OCI-LY1 (cell line): ENCODE data around the gene SGCB.

Experiments
- H2AFZ ChIP-seq: fragments of 200-600 bp; sonication (generic), shearing (Covaris generic); 2 replicates; pipeline ENCODE4 v1.6.0; 2014; ENCODE audit warnings: antibody characterized with exemption, mild to moderate bottlenecking, low read length
- H3F3A ChIP-seq: fragments of 200-600 bp; sonication (generic), shearing (Covaris generic); 2 replicates; pipeline ENCODE4 v1.6.0; 2014; ENCODE audit warnings: mild to moderate bottlenecking, antibody characterized with exemption, low read length, moderate library complexity; ENCODE audit not compliant: insufficient read depth
- H3K27ac ChIP-seq: fragments of 200-600 bp; sonication (generic); 2 replicates; pipeline ENCODE4 v1.5.1; 2014; ENCODE audit warnings: low read length, mixed run types, mild to moderate bottlenecking, low read depth; ENCODE audit not compliant: poor library complexity, severe bottlenecking
- H3K27me3 ChIP-seq: fragments of 200-600 bp; sonication (generic); 2 replicates; pipeline ENCODE4 v1.6.0; 2014; ENCODE audit warnings: antibody characterized with exemption, mild to moderate bottlenecking, low read length, moderate library complexity; ENCODE audit not compliant: insufficient read depth
- H3K36me3 ChIP-seq: fragments of 200-600 bp; sonication (generic); 2 replicates; pipeline ENCODE4 v1.6.1; 2014; ENCODE audit warnings: mild to moderate bottlenecking, antibody characterized with exemption, low read length, moderate library complexity, mixed read lengths; ENCODE audit not compliant: insufficient read depth
- H3K4me1 ChIP-seq: fragments of 200-600 bp; sonication (generic); 2 replicates; pipeline ENCODE4 v1.5.1; 2014; ENCODE audit warnings: mild to moderate bottlenecking, low read length, moderate library complexity; ENCODE audit not compliant: insufficient read depth, severe bottlenecking
- H3K4me2 ChIP-seq: fragments of 200-600 bp; sonication (generic), shearing (Covaris generic); 2 replicates; pipeline ENCODE4 v1.6.1; 2014; ENCODE audit warnings: low read length
- H3K4me3 ChIP-seq: fragments of 200-600 bp; sonication (generic); 2 replicates; pipeline ENCODE4 v1.5.1; 2014; ENCODE audit warnings: low read length, low read depth, mild to moderate bottlenecking, mixed read lengths; ENCODE audit not compliant: poor library complexity, severe bottlenecking
- H3K79me2 ChIP-seq: fragments of 200-600 bp; shearing (Covaris generic); 2 replicates; pipeline ENCODE4 v1.6.1; 2016; ENCODE audit warnings: mixed run types, low read length, mixed read lengths; ENCODE audit not compliant: insufficient read depth
- H3K9ac ChIP-seq: fragments of 200-600 bp; sonication (generic), shearing (Covaris generic); 2 replicates; pipeline ENCODE4 v1.6.1; 2014; ENCODE audit warnings: mild to moderate bottlenecking, low read length, mixed read lengths
- H3K9me2 ChIP-seq: fragments of 200-600 bp; sonication (generic), shearing (Covaris generic); 2 replicates; pipeline ENCODE4 v1.6.1; 2014; ENCODE audit warnings: low read depth, mild to moderate bottlenecking, low read length, mixed read lengths
- H3K9me3 ChIP-seq: fragments of 200-600 bp; shearing (Covaris generic); 2 replicates; pipeline ENCODE4 v1.6.1; 2014; ENCODE audit warnings: low read length, mixed read lengths
- H4K20me1 ChIP-seq: fragments of 200-600 bp; sonication (generic), shearing (Covaris generic); 2 replicates; pipeline ENCODE4 v1.6.0; 2016; ENCODE audit warnings: mild to moderate bottlenecking, low read length; ENCODE audit not compliant: insufficient read depth
- EZH2 ChIP-seq: fragments of 200-600 bp; sonication (generic), shearing (Covaris generic); IDR thresholded peaks from 2 replicates; pipeline ENCODE4 v1.8.0; 2017; ENCODE audit warnings: borderline replicate concordance, mixed run types, mild to moderate bottlenecking, antibody characterized with exemption, low read length, moderate library complexity, mixed read lengths
- TF ChIP-seq, protein P1 (sequence below): fragments of 200-600 bp; sonication (generic), shearing (Covaris generic); IDR thresholded peaks from 2 replicates; pipeline ENCODE4 v1.5.1; 2017; ENCODE audit warnings: mild to moderate bottlenecking, antibody characterized with exemption, low read length, moderate library complexity, mixed read lengths

SGCB gene

DNA sequence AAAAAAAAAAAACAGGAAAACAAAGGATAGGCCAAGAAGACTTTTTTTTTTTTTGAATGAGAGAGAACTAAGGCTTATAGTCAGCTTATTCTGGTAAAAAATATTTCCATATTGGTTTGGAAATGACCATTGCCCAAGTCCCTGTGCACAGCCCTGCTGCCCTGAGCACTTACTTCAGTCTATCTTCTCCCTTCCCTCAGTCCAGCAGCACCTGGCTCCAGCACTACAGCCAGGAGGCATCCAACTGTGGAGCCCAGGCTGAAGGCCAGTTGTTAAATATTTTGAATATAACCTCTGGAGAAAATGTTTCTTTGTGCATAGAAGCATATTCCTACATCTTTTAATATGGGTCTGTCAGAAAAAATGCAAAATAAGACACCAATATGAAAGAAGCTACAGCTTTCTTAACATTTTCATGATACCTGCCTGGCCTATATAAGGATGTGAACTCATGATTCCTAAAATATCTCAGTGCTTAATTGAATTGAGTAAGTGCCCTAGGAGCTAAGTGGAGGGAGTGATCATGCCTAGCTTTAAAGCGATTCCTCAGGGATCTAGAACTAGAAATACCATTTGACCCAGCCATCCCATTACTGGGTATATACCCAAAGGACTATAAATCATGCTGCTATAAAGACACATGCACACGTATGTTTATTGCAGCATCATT, 32.4 kb downstream of the SGCB start:
- H3K27me3 ChIP-seq, result no peaks in the 10 kb centered on the region
- TF ChIP-seq, protein P1, sequence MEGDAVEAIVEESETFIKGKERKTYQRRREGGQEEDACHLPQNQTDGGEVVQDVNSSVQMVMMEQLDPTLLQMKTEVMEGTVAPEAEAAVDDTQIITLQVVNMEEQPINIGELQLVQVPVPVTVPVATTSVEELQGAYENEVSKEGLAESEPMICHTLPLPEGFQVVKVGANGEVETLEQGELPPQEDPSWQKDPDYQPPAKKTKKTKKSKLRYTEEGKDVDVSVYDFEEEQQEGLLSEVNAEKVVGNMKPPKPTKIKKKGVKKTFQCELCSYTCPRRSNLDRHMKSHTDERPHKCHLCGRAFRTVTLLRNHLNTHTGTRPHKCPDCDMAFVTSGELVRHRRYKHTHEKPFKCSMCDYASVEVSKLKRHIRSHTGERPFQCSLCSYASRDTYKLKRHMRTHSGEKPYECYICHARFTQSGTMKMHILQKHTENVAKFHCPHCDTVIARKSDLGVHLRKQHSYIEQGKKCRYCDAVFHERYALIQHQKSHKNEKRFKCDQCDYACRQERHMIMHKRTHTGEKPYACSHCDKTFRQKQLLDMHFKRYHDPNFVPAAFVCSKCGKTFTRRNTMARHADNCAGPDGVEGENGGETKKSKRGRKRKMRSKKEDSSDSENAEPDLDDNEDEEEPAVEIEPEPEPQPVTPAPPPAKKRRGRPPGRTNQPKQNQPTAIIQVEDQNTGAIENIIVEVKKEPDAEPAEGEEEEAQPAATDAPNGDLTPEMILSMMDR, result no peak
- TF ChIP-seq EZH2, result no peak
- H2AFZ ChIP-seq, result no peak overlapping the region
- H3F3A ChIP-seq, result no peaks in the 10 kb centered on the region
- H3K9me2 ChIP-seq, result no peaks in the 10 kb centered on the region
- H3K79me2 ChIP-seq, result no peaks in the 10 kb centered on the region
- no peak overlapping the region for H3K4me2 ChIP-seq
- H3K27ac ChIP-seq, result no peak overlapping the region
- H3K36me3 ChIP-seq, result no peaks in the 10 kb centered on the region
- H3K9ac ChIP-seq, result no peak overlapping the region
- H4K20me1 ChIP-seq, result no peaks in the 10 kb centered on the region
- H3K4me3 ChIP-seq, result no peak overlapping the region
- no peaks in the 10 kb centered on the region for H3K4me1 ChIP-seq
- no peaks in the 10 kb centered on the region for H3K9me3 ChIP-seq

DNA sequence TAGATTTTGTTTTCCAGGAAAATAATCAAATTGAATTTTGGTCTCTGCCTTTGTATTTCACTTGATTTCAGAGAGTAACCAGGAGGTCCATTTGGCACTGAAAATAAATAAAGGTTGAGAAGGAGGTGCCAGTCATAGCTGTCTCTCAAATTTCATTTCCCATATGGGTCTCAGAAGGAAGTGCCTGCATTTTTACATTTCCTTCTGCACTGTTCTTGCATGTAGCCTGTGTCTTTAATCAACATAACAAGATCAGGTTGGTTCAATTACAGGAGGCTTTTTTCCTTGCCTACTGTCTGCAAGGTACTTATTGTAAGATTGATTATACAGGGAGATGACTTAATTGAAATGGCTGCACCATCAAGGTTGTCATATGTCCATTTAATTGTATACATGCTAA, 33.7 kb downstream of the SGCB start:
- H4K20me1 ChIP-seq, result no peaks in the 10 kb centered on the region
- H3K4me3 ChIP-seq, result no peak overlapping the region
- no peaks in the 10 kb centered on the region for H3K79me2 ChIP-seq
- H3K4me2 ChIP-seq, result no peak overlapping the region
- H3K9me3 ChIP-seq, result no peaks in the 10 kb centered on the region
- TF ChIP-seq, protein P1, result no peak
- no peak for TF ChIP-seq EZH2
- no peak overlapping the region for H3K27ac ChIP-seq
- no peak overlapping the region for H3K9ac ChIP-seq
- no peaks in the 10 kb centered on the region for H3K27me3 ChIP-seq
- no peaks in the 10 kb centered on the region for H3K9me2 ChIP-seq
- H3F3A ChIP-seq, result no peaks in the 10 kb centered on the region
- no peaks in the 10 kb centered on the region for H3K36me3 ChIP-seq
- H3K4me1 ChIP-seq, result no peaks in the 10 kb centered on the region
- H2AFZ ChIP-seq, result no peak overlapping the region

DNA sequence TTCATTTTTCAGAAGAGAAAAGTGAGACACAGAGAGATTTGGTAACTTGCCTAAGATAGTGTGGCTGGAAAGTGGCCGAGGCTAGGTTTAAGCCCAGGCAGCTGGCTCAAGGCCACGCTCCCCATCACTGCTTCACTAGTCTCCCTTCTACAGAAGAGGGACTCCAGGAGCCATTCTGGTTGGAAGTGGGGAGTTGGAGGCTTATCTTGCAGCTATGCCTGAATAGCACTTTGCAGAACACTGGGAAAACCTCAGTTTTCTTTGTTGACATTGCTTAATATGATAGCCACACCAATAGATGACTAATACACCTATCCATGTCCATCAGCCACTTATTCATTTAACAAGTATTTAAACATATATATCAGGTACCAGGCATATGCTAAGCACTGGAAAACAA, 36.5 kb downstream of the SGCB start:
- Histone ChIP-seq H2AFZ (no peak overlapping the region), H3K9me2 (no peaks in the 10 kb centered on the region), H3K27me3 (no peaks in the 10 kb centered on the region), H3K9ac (no peak overlapping the region), H3K79me2 (no peaks in the 10 kb centered on the region), H3K4me3 (no peak overlapping the region), H3K4me2 (no peak overlapping the region), H3K9me3 (no peaks in the 10 kb centered on the region), H3K36me3 (no peaks in the 10 kb centered on the region), H4K20me1 (no peaks in the 10 kb centered on the region), H3F3A (no peaks in the 10 kb centered on the region), H3K4me1 (no peaks in the 10 kb centered on the region), H3K27ac (no peak overlapping the region)
- TF ChIP-seq, protein P1, result no peak
- no peak for TF ChIP-seq EZH2
